Mesothelial cell of epicardium (in vitro differentiated cells): Measurements from ENCODE around the gene PRKAR2A. TPM values are rescaled to one million over a fixed set of nuclear protein-coding genes. Genes with fewer than 3 reads are reported as not detected.
"Not testable (repeated sequence)": the region's sequence is repeated elsewhere in the genome, so short reads cannot be mapped to it uniquely, and the experiment has no call there.

Source experiments
- DNase-seq, 2 experiments: peaks; one replicate each; pipeline ENCODE4 v3.0.0; 2021; ENCODE audit warnings: low spot score in 2 of 2; ENCODE audit not compliant: unreplicated experiment in 2 of 2
- H3K27ac Mint-ChIP-seq: 2 replicates; pipeline ENCODE4 v1.8.0; 2021; ENCODE audit warnings: mixed read lengths
- H3K27me3 Mint-ChIP-seq: 2 replicates; pipeline ENCODE4 v1.8.0; 2021; ENCODE audit warnings: low read depth, mixed read lengths
- H3K36me3 Mint-ChIP-seq: 2 replicates; pipeline ENCODE4 v1.8.0; 2021; ENCODE audit warnings: mixed read lengths
- H3K4me1 Mint-ChIP-seq: 2 replicates; pipeline ENCODE4 v1.8.0; 2021; ENCODE audit warnings: mixed read lengths
- H3K4me3 Mint-ChIP-seq: 2 replicates; pipeline ENCODE4 v1.8.0; 2021; ENCODE audit warnings: mild to moderate bottlenecking, moderate library complexity, mixed read lengths
- H3K9me3 Mint-ChIP-seq: 2 replicates; pipeline ENCODE4 v1.8.0; 2021; ENCODE audit warnings: mixed read lengths
- total RNA-seq: library from RNA; stranded (reverse); gene quantifications from 3 replicates; pipeline ENCODE4 v1.2.1, GENCODE V29; 2021
- TF ChIP-seq, protein P1 (sequence below): fragments of 200-600 bp; sonication (generic); IDR thresholded peaks from one replicate; pipeline ENCODE4 v1.5.0; 2021; ENCODE audit warnings: antibody characterized with exemption; ENCODE audit not compliant: unreplicated experiment

Gene PRKAR2A
- total RNA-seq, 1 donor from 2014 or later: 35.4 TPM

DNA sequence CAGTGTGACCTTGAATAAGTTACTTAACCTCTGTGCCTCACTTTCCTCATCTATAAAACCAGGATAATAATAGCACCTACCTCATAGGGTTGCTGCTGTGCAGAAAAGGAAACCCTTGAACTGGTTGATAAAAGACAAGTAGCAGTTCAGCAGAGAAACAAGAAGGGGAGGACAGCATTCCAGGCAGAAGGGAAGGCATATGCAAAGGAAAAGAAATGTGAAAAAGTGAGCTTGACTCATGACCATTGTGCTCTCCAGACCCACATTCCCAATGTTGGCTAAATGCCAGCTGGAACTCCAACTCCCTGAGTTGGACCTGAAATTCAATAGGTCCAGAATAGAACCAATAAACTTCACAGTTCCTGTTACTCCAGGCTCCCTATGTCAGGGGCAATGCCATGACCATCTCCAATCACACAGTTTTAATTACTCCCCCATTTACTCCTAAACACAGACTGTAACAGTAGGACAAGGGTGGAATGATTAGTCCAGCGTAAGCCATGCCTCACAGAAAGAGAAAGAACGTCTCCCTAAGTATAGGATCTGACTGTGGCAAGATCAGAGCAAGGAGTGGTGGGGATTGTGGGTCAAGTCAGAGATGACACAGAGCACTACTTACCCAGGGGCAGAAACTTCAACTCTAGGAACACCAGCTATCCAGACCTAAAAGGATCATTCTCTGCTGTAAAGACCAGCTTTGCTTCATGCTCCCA, 26.9 kb downstream of the PRKAR2A start:
- H3K9me3 Mint-ChIP-seq: no peaks in the 10 kb centered on the region
- peak overlapping the region; percentile 15 for H3K27ac Mint-ChIP-seq
- no peaks in the 10 kb centered on the region for H3K4me1 Mint-ChIP-seq
- TF ChIP-seq, protein P1, sequence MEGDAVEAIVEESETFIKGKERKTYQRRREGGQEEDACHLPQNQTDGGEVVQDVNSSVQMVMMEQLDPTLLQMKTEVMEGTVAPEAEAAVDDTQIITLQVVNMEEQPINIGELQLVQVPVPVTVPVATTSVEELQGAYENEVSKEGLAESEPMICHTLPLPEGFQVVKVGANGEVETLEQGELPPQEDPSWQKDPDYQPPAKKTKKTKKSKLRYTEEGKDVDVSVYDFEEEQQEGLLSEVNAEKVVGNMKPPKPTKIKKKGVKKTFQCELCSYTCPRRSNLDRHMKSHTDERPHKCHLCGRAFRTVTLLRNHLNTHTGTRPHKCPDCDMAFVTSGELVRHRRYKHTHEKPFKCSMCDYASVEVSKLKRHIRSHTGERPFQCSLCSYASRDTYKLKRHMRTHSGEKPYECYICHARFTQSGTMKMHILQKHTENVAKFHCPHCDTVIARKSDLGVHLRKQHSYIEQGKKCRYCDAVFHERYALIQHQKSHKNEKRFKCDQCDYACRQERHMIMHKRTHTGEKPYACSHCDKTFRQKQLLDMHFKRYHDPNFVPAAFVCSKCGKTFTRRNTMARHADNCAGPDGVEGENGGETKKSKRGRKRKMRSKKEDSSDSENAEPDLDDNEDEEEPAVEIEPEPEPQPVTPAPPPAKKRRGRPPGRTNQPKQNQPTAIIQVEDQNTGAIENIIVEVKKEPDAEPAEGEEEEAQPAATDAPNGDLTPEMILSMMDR: no peak
- H3K27me3 Mint-ChIP-seq: no peaks in the 10 kb centered on the region
- H3K36me3 Mint-ChIP-seq: no peaks in the 10 kb centered on the region
- no peak overlapping the region for H3K4me3 Mint-ChIP-seq
- no peak for DNase-seq

DNA sequence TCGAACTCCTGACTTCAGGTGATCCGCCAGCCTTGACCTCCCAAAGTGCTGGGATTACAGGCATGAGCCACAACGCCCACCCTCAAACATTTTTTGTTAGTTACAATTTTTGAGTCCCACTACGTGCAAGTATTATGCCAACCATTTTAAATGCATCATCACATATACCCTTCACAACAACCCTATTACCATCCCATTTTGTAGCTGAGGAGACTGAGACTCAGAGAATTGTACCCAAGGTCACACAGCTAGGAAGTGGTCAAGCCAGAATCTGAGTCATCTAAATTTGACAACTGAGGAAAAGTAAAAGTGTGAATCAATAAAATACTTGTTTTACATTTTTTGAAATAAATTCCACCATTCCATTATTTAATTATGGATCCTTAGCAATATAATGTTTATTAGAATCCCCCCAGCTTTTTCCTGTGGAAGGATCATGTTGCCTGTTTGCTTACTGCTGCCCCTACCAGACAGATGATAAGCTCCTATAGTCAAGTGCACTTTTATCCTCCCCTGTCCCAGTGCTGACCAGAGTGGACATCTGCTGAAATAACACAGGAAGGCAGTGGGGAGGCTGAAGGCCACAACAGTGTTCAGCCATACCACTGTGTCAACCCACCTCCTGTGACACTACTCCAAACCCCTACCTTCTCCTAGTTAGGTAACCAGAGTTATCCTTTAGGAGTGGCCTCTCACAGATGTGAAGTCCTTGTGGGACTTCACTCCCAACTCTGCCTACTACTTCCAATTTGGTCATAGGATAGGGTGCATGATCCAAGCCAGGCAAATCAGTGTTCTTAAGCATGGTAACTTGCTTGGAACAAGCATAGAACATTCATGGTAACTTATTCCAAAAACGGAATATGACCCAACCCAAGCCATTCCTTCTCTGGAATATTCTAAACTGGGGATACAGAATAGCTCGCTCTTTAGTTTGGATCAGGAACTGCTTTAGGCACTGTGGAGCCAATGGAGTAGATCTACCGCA, 28.1 kb downstream of the PRKAR2A start:
- H3K4me1 Mint-ChIP-seq: no peaks in the 10 kb centered on the region
- TF ChIP-seq, protein P1: no peak
- H3K27me3 Mint-ChIP-seq: no peaks in the 10 kb centered on the region
- no peaks in the 10 kb centered on the region for H3K9me3 Mint-ChIP-seq
- DNase-seq: no peak
- H3K27ac Mint-ChIP-seq: no peak overlapping the region
- no peaks in the 10 kb centered on the region for H3K36me3 Mint-ChIP-seq
- H3K4me3 Mint-ChIP-seq: no peak overlapping the region

DNA sequence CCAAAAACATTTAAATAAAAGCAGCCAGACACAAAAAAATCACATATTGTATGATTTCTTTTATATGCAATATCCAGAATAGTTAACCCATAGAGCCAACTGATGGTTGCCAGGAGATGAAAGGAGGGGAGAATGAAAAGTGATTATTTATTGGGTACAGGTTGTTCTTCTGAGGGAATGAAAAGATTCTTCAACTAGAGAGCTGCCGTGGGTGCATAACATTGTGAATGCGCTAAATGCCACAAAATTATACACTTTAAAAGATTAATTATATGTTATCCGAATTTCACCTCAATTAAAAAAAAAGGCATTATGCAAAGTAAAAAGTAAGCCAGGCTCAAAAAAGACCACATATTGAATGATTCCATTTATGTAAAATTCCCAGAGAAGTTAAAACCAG, 36.1 kb downstream of the PRKAR2A start:
- H3K27ac Mint-ChIP-seq: no peak overlapping the region
- no peaks in the 10 kb centered on the region for H3K9me3 Mint-ChIP-seq
- DNase-seq: no peak
- H3K4me3 Mint-ChIP-seq: no peak overlapping the region
- H3K36me3 Mint-ChIP-seq: no peaks in the 10 kb centered on the region
- no peaks in the 10 kb centered on the region for H3K4me1 Mint-ChIP-seq
- H3K27me3 Mint-ChIP-seq: no peaks in the 10 kb centered on the region
- TF ChIP-seq, protein P1: no peak

DNA sequence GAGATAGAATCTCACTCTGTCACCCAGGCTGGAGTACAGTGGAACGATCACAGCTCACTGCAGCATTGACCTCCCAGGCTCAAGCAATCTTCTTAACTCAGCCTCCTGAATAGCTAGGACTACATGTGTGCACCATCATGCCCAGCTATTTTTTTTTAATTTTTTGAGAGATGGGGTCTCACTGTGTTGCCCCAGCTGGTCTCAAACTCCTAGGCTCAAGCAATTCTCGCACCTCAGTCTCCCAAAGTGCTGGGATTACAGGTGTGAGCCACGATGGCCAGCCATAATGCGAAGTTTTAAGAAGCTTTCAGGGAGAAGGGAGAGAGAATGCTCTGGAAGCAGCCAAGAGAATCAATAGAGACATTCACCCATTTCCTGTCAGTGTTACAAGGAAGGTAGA, 42.7 kb downstream of the PRKAR2A start:
- peaks cover 2% of the 10 kb centered on the region for H3K36me3 Mint-ChIP-seq
- H3K4me1 Mint-ChIP-seq: peaks cover 6% of the 10 kb centered on the region
- H3K9me3 Mint-ChIP-seq: no peaks in the 10 kb centered on the region
- TF ChIP-seq, protein P1: no peak
- H3K27me3 Mint-ChIP-seq: no peaks in the 10 kb centered on the region
- no peak overlapping the region for H3K4me3 Mint-ChIP-seq
- no peak overlapping the region for H3K27ac Mint-ChIP-seq
- no peak for DNase-seq

DNA sequence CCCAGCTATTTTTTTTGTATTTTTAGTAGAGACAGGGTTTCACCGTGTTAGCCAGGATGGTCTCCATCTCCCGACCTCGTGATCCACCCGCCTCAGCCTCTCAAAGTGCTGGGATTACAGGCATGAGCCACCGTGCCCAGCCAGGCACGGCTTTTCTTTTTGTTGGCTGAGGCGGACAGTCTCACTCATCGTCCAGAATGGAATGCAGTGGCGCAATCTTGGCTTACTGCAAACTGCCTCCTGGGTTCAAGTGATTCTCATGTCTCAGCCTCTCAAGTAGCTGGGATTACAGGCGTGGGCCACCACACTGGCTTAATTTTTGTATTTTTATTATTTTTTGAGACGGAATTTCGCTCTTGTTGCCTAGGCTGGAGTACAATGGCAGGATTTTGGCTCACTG, 46.8 kb downstream of the PRKAR2A start:
- H3K4me3 Mint-ChIP-seq, H3K27me3 Mint-ChIP-seq, DNase-seq, H3K9me3 Mint-ChIP-seq, H3K36me3 Mint-ChIP-seq, H3K4me1 Mint-ChIP-seq, H3K27ac Mint-ChIP-seq: not testable (repeated sequence)

DNA sequence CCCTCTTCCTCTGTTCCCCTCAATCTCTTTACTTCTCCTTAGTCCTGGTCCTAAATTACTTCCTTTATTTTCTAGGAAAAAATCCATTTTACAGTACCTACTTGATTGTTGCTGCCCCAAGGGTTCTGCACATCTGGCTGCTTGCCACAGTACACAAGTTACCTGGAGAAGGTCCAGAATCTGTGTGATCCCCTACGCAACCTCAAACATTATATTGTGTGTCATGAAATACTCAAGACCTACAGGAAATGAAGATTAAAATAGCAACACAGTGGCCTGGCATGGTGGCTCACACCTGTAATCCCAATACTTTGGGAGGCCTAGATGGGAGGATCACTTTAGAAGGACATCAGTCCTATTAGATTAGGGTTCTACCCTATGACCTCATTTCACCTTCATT, 48.7 kb downstream of the PRKAR2A start:
- Mint-ChIP-seq H3K9me3 (no peaks in the 10 kb centered on the region), H3K27ac (no peak overlapping the region)
- no peak for DNase-seq

More for the DNA sequence above, 48.7 kb downstream of the PRKAR2A start:
- Mint-ChIP-seq H3K27me3 (no peaks in the 10 kb centered on the region), H3K36me3 (peaks cover 2% of the 10 kb centered on the region), H3K4me1 (no peaks in the 10 kb centered on the region), H3K4me3 (no peak overlapping the region)
- TF ChIP-seq, protein P1: no peak
